OCI-LY1 (cell line): ENCODE results near the gene PIM3.

Source experiments
- H2AFZ ChIP-seq: fragments of 200-600 bp; sonication (generic), shearing (Covaris generic); 2 replicates; pipeline ENCODE4 v1.6.0; 2014; ENCODE audit warnings: antibody characterized with exemption, mild to moderate bottlenecking, low read length
- H3F3A ChIP-seq: fragments of 200-600 bp; sonication (generic), shearing (Covaris generic); 2 replicates; pipeline ENCODE4 v1.6.0; 2014; ENCODE audit warnings: mild to moderate bottlenecking, antibody characterized with exemption, low read length, moderate library complexity; ENCODE audit not compliant: insufficient read depth
- H3K27ac ChIP-seq: fragments of 200-600 bp; sonication (generic); 2 replicates; pipeline ENCODE4 v1.5.1; 2014; ENCODE audit warnings: low read length, mixed run types, mild to moderate bottlenecking, low read depth; ENCODE audit not compliant: poor library complexity, severe bottlenecking
- H3K27me3 ChIP-seq: fragments of 200-600 bp; sonication (generic); 2 replicates; pipeline ENCODE4 v1.6.0; 2014; ENCODE audit warnings: antibody characterized with exemption, mild to moderate bottlenecking, low read length, moderate library complexity; ENCODE audit not compliant: insufficient read depth
- H3K36me3 ChIP-seq: fragments of 200-600 bp; sonication (generic); 2 replicates; pipeline ENCODE4 v1.6.1; 2014; ENCODE audit warnings: mild to moderate bottlenecking, antibody characterized with exemption, low read length, moderate library complexity, mixed read lengths; ENCODE audit not compliant: insufficient read depth
- H3K4me1 ChIP-seq: fragments of 200-600 bp; sonication (generic); 2 replicates; pipeline ENCODE4 v1.5.1; 2014; ENCODE audit warnings: mild to moderate bottlenecking, low read length, moderate library complexity; ENCODE audit not compliant: insufficient read depth, severe bottlenecking
- H3K4me2 ChIP-seq: fragments of 200-600 bp; sonication (generic), shearing (Covaris generic); 2 replicates; pipeline ENCODE4 v1.6.1; 2014; ENCODE audit warnings: low read length
- H3K4me3 ChIP-seq: fragments of 200-600 bp; sonication (generic); 2 replicates; pipeline ENCODE4 v1.5.1; 2014; ENCODE audit warnings: low read length, low read depth, mild to moderate bottlenecking, mixed read lengths; ENCODE audit not compliant: poor library complexity, severe bottlenecking
- H3K79me2 ChIP-seq: fragments of 200-600 bp; shearing (Covaris generic); 2 replicates; pipeline ENCODE4 v1.6.1; 2016; ENCODE audit warnings: mixed run types, low read length, mixed read lengths; ENCODE audit not compliant: insufficient read depth
- H3K9ac ChIP-seq: fragments of 200-600 bp; sonication (generic), shearing (Covaris generic); 2 replicates; pipeline ENCODE4 v1.6.1; 2014; ENCODE audit warnings: mild to moderate bottlenecking, low read length, mixed read lengths
- H3K9me2 ChIP-seq: fragments of 200-600 bp; sonication (generic), shearing (Covaris generic); 2 replicates; pipeline ENCODE4 v1.6.1; 2014; ENCODE audit warnings: low read depth, mild to moderate bottlenecking, low read length, mixed read lengths
- H3K9me3 ChIP-seq: fragments of 200-600 bp; shearing (Covaris generic); 2 replicates; pipeline ENCODE4 v1.6.1; 2014; ENCODE audit warnings: low read length, mixed read lengths
- H4K20me1 ChIP-seq: fragments of 200-600 bp; sonication (generic), shearing (Covaris generic); 2 replicates; pipeline ENCODE4 v1.6.0; 2016; ENCODE audit warnings: mild to moderate bottlenecking, low read length; ENCODE audit not compliant: insufficient read depth
- EZH2 ChIP-seq: fragments of 200-600 bp; sonication (generic), shearing (Covaris generic); IDR thresholded peaks from 2 replicates; pipeline ENCODE4 v1.8.0; 2017; ENCODE audit warnings: borderline replicate concordance, mixed run types, mild to moderate bottlenecking, antibody characterized with exemption, low read length, moderate library complexity, mixed read lengths
- TF ChIP-seq, protein P1 (sequence below): fragments of 200-600 bp; sonication (generic), shearing (Covaris generic); IDR thresholded peaks from 2 replicates; pipeline ENCODE4 v1.5.1; 2017; ENCODE audit warnings: mild to moderate bottlenecking, antibody characterized with exemption, low read length, moderate library complexity, mixed read lengths

PIM3 gene

DNA sequence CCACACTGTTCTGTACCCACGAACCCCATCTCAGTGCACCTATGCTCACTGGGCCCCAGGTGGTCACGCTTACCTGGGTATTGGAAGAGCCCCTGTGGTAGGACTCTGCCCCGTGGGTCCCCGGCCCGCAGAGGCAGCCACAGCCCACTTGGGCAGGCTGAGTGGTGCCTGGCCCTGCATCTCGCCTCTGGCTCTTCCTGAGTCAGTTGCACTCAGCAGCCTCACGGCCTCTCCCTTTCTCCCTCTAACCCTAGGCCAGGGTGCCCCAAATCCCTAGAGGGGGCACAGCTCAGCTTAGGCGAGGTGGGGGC lies 32.4 kb upstream of the PIM3 start:
- no peaks in the 10 kb centered on the region for H3K9me3 ChIP-seq
- no peak overlapping the region for H3K4me3 ChIP-seq
- no peaks in the 10 kb centered on the region for H3K9me2 ChIP-seq
- no peak overlapping the region for H2AFZ ChIP-seq
- H3K4me2 ChIP-seq: no peak overlapping the region
- H3K79me2 ChIP-seq: no peaks in the 10 kb centered on the region
- no peaks in the 10 kb centered on the region for H4K20me1 ChIP-seq
- H3F3A ChIP-seq: peaks cover 10% of the 10 kb centered on the region
- no peak overlapping the region for H3K9ac ChIP-seq
- H3K4me1 ChIP-seq: peaks cover 58% of the 10 kb centered on the region
- H3K27me3 ChIP-seq: no peaks in the 10 kb centered on the region
- peaks cover 4% of the 10 kb centered on the region; the same call in 1 of the 2 replicates for H3K36me3 ChIP-seq
- H3K27ac ChIP-seq: no peak overlapping the region
- TF ChIP-seq, protein P1, sequence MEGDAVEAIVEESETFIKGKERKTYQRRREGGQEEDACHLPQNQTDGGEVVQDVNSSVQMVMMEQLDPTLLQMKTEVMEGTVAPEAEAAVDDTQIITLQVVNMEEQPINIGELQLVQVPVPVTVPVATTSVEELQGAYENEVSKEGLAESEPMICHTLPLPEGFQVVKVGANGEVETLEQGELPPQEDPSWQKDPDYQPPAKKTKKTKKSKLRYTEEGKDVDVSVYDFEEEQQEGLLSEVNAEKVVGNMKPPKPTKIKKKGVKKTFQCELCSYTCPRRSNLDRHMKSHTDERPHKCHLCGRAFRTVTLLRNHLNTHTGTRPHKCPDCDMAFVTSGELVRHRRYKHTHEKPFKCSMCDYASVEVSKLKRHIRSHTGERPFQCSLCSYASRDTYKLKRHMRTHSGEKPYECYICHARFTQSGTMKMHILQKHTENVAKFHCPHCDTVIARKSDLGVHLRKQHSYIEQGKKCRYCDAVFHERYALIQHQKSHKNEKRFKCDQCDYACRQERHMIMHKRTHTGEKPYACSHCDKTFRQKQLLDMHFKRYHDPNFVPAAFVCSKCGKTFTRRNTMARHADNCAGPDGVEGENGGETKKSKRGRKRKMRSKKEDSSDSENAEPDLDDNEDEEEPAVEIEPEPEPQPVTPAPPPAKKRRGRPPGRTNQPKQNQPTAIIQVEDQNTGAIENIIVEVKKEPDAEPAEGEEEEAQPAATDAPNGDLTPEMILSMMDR: no peak
- no peak for TF ChIP-seq EZH2

DNA sequence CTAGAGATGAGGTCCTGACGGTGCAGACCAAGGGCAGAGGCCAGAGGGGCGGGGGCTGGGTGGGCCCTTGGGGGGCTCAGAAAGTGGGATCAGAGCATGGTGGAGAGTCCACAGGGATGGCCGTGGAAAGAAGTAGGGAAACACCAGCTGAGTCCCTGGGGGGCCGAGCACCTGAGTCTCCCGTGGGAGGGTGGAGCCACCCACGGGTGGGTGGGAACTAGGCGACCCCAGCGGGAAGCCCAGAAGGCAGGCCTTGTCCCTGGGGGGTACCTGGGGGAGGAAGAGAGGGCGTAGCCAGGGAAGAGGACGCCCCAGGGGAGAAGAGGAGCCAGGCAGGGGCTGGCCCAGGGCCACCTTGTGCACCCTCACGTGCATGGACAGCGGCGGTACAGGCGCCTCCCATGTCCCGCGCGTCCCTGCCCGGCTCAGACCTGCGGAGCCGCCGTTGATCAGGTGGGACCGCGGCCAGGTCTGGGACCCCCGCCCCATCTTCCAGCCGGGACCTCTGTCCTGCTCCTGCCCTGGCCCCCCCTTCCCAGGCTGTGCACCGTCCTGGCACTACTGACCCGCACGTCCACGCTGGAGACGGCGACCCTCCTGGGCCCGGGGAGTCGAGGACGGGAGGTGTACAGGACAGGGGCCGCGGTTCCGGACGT lies 31.9 kb upstream of the PIM3 start:
- Histone ChIP-seq H3K27ac (no peak overlapping the region), H2AFZ (no peak overlapping the region), H3K4me1 (peaks cover 52% of the 10 kb centered on the region), H3K9me2 (no peaks in the 10 kb centered on the region), H3K27me3 (no peaks in the 10 kb centered on the region), H3K79me2 (no peaks in the 10 kb centered on the region), H3K9me3 (no peaks in the 10 kb centered on the region), H3F3A (peaks cover 10% of the 10 kb centered on the region), H3K9ac (no peak overlapping the region), H3K4me2 (peak overlapping the region; percentile 63; the same call in 1 of the 2 replicates), H3K4me3 (no peak overlapping the region), H4K20me1 (no peaks in the 10 kb centered on the region), H3K36me3 (peaks cover 4% of the 10 kb centered on the region; the same call in 1 of the 2 replicates)
- no peak for TF ChIP-seq EZH2
- TF ChIP-seq, protein P1: no peak

DNA sequence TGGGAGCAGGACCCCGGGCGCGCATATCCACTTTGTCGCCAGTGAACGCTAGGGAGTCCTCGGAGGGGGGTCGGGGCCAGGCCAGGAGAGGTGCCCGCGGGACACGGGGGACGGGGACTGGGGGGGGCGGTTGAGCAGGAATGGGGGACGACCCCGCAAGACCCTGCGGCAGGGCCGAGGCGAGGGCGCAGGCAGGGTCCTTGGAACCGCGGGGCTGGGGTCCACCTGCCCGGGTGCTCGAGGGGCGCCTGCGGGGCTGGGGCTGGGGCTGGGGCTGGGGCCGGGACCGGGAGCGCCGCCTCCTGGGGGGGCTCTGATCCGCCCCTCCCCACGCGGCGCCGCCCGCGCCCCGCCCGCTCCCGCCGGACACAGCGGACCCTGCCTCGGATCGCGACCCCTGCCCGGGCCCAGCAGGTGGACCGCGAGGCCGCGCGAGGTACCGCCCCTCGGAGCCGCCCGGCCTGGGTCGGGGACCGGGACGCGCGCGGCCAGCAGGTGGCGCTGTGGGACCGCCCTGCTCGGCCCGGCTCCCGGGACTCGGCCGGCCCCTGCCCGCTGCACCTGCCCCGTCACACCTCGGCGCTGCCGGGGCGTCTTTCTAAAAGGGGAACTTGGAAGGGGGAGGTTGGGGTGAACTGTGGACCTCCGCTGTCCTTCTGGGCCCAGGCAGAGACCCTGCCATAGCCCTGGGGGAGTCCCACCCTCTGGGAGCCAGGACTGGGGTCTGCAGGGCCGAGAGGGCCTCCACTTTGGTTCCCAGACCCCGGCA lies 31.2 kb upstream of the PIM3 start:
- Histone ChIP-seq H3K9ac (peak overlapping the region; percentile 21; the same call in 1 of the 2 replicates), H3K4me3 (peak overlapping the region; percentile 36), H2AFZ (no peak overlapping the region), H3K9me2 (no peaks in the 10 kb centered on the region), H3K36me3 (peaks cover 4% of the 10 kb centered on the region; the same call in 1 of the 2 replicates), H3F3A (peaks cover 10% of the 10 kb centered on the region), H4K20me1 (no peaks in the 10 kb centered on the region), H3K27me3 (no peaks in the 10 kb centered on the region), H3K9me3 (no peaks in the 10 kb centered on the region), H3K4me2 (peak overlapping the region; percentile 63), H3K79me2 (no peaks in the 10 kb centered on the region), H3K4me1 (peaks cover 45% of the 10 kb centered on the region), H3K27ac (peak overlapping the region; percentile 27)
- TF ChIP-seq, protein P1: peak; percentile 60
- no peak for TF ChIP-seq EZH2
